GM21360 (cell line): Measurements from ENCODE around the gene DHRSX.
"Not testable (repeated sequence)": the region's sequence is repeated elsewhere in the genome, so short reads cannot be mapped to it uniquely, and the experiment has no call there.

Experiments used
- ATAC-seq: cut with Tn5 transposase; IDR thresholded peaks from one replicate; pipeline ENCODE4 v1.9.1; 2021; ENCODE audit warnings: mild to moderate bottlenecking, moderate library complexity; ENCODE audit not compliant: unreplicated experiment

The DHRSX gene

DNA sequence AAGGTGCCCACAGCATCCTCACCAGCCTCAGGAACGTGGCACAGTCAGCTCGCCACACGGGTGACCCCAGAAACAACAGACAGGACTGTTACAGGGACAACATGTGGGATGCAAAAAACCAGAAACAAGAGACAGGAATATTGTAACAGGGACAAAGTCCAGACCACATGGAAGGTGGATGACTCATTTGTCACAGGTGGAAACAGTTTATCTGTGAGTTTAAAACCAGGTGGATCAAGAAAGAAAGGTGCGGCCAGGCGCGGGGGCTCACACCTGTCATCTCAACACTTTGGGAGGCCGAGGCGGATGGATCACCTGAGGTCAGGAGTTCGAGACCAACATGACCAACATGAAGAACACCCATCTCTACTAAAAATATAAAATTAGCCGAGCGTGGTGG lies 23.5 kb downstream of the DHRSX start:
- not testable (repeated sequence) for ATAC-seq

DNA sequence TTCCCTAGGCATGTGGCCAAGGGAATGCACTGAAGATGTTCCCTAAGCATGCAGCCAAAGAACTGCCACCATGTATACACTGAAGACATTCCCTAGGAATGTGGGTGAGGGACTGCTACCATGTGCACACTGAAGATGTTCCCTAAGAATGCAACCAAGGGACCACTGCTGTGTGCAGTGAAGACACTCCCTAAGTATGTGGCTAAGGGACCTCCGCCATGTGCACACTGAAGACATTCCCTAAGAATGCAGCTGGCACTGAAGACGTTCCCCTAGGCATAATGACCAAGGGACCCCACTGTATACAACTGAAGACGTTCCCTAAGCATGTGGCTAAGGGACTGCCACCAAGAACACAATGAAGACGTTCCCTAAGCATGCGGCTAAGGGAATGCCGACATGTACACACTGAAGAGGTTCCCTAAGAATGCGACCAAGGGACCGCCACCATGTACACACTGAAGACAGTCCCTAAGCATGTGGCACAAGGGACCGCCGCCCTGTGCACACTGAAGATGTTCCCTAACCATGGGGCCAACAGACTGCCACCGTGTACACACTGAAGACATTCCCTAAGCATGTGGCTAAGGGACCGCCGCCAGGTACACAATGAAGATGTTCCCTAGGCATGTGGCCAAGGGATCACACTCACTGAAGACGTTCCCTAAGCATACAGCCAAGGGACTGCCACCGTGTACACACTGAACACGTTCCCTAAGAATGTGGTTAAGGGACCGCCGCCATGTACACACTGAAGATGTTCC lies 25.6 kb downstream of the DHRSX start:
- no peak for ATAC-seq

GRCh38 chrX:2474280-2474962 lies 26.4 kb downstream of the DHRSX start:
- no peak for ATAC-seq

- ATAC-seq, result not testable (repeated sequence)
Measured at GRCh38 chrX:2473064-2473463, 27.7 kb downstream of the DHRSX start.

DNA sequence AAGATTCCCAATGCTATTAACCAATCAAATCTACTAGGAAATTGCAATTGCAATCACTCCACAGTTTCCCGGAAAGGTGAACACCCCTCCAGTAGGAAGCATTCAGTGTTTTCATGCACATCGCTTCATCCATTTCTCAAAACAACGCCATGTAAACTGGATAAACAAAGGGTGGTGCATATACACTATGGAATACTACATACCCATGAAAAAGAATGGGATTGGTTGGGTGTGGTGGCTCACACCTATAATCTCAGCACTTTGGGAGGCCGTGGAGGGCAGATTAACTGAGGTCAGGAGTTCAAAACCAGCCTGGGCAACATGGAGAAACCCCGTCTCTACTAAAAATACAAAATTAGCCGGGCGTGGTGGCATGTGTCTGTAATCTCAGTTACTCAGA lies 29.1 kb downstream of the DHRSX start:
- ATAC-seq, result no peak

GRCh38 chrX:2471126-2471525 lies 29.6 kb downstream of the DHRSX start:
- ATAC-seq, result not testable (repeated sequence)

- not testable (repeated sequence) for ATAC-seq
Measured at GRCh38 chrX:2469852-2470251, 30.9 kb downstream of the DHRSX start.

DNA sequence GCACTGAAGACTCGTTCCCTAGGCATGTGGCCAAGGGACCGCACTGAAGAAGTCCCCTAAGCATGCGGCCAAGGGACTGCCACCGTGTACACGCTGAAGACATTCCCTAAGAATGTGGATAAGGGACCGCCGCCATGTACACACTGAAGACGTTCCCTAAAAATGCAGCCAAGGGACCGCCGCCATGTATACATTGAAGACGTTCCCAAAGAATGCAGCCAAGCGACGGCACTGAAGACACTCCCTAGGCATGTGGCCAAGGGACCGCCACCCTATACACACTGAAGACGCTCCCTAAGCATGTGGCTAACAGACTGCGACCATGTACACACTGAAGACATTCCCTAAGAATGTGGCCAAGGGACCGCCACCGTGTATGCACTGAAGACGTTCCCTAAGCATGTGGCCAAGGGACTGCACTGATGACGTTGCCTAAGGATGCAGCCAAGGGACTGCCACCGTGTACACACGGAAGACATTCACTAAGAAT lies 31.5 kb downstream of the DHRSX start:
- no peak for ATAC-seq

- no peak for ATAC-seq
Measured at GRCh38 chrX:2468261-2469195, 32.2 kb downstream of the DHRSX start.

DNA sequence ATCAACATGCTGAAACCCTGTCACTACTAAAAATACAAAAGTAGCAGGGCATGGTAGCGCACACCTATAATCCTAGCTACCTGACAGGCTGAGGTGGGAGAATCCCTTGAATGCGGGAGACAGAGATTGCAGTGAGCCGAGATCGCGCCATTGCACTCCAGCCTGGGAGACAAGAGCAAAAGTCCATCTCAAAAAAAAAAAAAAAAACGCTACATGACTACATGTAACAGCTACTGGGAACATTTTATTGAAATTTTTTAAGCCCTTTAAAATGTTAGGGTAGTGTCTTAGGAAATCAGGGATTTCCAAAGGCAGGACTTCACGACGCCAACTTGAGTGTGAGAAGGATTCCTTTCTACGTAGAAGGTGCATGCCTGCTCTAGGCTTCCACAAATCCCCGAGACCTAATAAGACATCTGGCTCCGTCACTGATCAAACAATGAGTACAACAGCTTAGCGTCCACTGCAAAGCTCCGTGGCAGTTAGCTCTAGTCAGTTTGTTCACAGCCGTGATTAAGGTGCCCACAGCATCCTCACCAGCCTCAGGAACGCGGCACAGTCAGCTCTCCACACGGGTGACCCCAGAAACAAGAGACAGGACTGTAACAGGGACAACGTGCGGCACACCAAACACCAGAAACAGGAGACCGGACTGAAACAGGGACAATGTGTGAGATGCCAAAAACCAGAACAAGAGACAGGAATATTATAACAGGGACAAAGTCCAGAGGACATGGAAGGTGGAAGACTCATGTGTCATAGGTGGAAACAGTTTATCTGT lies 33.7 kb downstream of the DHRSX start:
- ATAC-seq, result no peak

DNA sequence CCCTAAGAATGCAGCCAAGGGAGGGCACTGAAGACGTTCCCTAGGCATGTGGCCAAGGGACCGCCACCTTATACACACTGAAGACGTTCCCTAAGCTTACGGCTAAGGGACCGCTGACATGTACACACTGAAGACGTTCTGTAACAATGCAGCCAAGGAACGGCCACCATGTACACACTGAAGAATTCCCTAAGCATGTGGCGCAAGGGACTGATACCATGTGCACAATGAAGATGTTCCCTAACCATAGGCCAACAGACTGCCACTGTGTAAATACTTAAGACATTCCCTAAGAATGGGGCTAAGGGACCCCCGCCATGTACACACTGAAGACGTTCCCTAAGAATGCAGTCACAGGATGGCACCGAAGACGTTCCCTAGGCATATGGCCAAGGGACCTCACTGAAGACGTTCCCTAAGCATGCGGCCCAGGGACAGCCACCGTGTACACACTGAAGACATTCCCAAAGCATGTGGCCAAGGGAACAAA lies 36.1 kb downstream of the DHRSX start:
- no peak for ATAC-seq

GRCh38 chrX:2463973-2464676 lies 36.7 kb downstream of the DHRSX start:
- ATAC-seq, result no peak

- not testable (repeated sequence) for ATAC-seq
Measured at GRCh38 chrX:2463481-2463880, 37.3 kb downstream of the DHRSX start.

GRCh38 chrX:2462780-2463179 lies 38.0 kb downstream of the DHRSX start:
- no peak for ATAC-seq

DNA sequence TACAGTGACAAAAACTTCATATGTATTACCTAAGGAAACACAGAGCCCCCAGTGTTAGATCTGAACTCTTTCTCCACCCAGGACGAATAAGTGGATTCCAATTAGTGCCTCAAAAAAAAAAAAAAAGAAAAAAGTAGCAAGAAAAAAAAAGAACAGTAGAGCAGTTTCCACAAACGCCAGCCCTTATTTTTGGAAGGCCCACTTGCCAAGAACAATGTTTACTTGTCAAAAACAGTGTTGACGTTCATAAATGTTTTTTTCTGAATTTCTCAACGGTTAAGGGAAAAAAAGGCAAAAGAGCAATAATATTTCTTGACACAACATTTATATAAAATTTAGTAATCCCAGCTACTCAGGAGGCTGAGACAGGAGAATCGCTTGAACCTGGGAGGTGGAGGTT lies 38.7 kb downstream of the DHRSX start:
- ATAC-seq, result no peak

DNA sequence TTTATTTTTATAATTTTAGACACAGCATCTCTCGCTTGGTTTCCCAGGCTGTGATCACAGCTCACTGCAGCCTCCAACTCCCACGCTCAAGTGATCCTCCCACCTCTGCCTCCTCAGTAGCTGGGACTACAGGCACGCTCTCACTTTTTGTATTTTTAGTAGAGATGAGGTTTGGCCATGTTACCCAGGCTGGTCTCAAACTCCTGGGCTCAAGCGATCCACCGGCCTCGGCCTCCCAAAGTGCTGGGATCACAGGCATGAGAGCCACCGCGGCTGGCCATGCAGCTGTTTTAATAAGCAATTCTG lies 39.1 kb downstream of the DHRSX start:
- ATAC-seq, result no peak

DNA sequence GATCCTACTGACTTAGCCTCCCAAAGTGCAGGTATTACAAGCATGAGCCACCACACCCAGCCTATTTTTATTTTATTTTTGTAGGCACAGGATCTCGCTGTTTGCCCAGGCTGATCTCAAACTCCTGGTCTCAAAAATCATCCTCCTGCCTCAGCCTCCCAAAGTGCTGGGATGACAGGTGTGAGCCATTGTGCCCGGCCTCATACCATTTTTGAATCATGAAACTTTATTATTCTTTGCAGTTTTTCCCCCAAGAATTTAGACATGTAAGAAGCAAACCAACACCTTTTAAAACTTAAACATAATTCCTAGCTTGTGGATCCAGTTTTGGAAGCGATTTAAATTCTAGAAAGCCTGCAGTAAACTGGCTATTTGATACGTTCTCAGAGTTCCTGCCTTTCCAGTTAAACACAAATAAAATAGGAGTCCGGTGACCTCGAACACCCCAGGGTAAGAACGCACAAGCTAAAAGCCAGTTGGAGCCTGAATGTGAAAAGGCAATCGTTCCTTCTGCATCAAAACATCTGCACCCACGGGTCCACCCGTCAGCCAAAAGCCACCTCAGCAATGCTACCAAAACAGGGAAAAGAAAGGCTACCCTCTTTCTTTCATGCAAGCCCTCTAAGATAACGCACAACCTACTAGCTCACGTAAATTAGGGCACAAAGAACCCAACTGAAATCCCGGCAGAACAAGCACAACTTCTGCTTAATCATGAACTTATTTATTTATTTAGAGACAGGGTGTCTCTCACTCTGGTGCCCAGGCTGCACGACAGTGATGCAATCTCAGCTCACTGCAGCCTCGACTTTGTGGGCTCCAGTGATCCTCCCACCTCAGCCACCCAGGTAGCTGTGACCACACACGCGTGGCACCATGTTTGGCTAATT lies 39.7 kb downstream of the DHRSX start:
- not testable (repeated sequence) for ATAC-seq

- ATAC-seq, result not testable (repeated sequence)
Measured at GRCh38 chrX:2460048-2460447, 40.7 kb downstream of the DHRSX start.

- ATAC-seq, result no peak
Measured at GRCh38 chrX:2458309-2458708, 42.5 kb downstream of the DHRSX start.
